ENCODE data around the gene MAP1LC3B2. TPM values are rescaled to one million over a fixed set of nuclear protein-coding genes. Genes with fewer than 3 reads are reported as not detected.

MAP1LC3B2 gene
- polyA plus RNA-seq, 1 of the 3 experiments (the other 2 are of a cell fraction): 0.76 TPM

DNA sequence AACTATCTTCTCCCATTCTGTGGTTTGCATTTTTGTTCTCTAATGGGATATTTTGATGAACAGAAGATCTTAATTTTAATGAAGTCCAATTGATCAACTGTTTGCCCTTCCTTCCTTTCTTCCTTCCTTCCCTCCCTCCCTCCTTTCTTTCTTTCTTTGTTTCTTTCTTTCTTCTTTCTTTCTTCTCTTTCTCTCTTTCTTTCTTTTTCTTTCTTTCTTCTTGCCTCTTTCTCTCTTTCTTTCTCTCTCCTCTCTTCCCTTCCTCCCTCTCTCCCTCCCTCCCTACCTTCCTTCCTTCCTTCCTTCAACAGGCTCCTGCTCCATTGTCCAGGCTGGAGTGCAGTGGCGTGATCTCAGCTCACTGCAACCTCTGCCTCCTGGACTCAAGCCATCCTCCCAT lies 18.9 kb downstream of the MAP1LC3B2 start:
- Histone ChIP-seq H3K36me3 (replicated peaks in 1 of 2; ENCODE audit: control insufficient read depth in 1 of 2, insufficient read depth in 2 of 2, low read length in 1 of 2) (no peaks in the 10 kb centered on the region), H3F3A (replicated peaks; ENCODE audit: insufficient read depth) (no peaks in the 10 kb centered on the region), H3K79me2 (ENCODE audit: insufficient read depth) (no peaks in the 10 kb centered on the region), H4K20me1 (ENCODE audit: insufficient read depth) (no peaks in the 10 kb centered on the region), H3K9me3 (no peaks in the 10 kb centered on the region), H2AFZ (ENCODE audit: low read depth) (no peak overlapping the region), H3K4me3 (ENCODE audit: low read depth in 2 of 2, low read length in 1 of 2) (no peak overlapping the region), H3K27me3 (ENCODE audit: insufficient read depth) (no peaks in the 10 kb centered on the region), H3K4me2 (no peak overlapping the region), H3K4me1 (ENCODE audit: control insufficient read depth in 1 of 2, insufficient read depth in 2 of 2, low read depth in 1 of 2, low read length in 1 of 2) (no peaks in the 10 kb centered on the region; a peak in 1 of 4 replicates), H3K27ac (ENCODE audit: low read depth in 2 of 2, low read length in 1 of 2) (no peak overlapping the region), H3K9ac (no peak overlapping the region), H3K9me2 (no peaks in the 10 kb centered on the region)
- POLR2A ChIA-PET: no interaction called here
- no peak for DNase-seq
- 100% methylated on average over 1 of the region's 1 CpG for WGBS (ENCODE audit: low lambda C conversion rate)
- CTCF ChIA-PET: interaction anchor here (1.6 kb wide), 1 partner anchor 22 kb away, joined by 4 read pairs; no protein-coding TSS in a partner anchor
- TF ChIP-seq FOXJ3 (CRISPR knock-in tag; IDR thresholded peaks at IDR 0.05): no peak
- TF ChIP-seq, protein P1, sequence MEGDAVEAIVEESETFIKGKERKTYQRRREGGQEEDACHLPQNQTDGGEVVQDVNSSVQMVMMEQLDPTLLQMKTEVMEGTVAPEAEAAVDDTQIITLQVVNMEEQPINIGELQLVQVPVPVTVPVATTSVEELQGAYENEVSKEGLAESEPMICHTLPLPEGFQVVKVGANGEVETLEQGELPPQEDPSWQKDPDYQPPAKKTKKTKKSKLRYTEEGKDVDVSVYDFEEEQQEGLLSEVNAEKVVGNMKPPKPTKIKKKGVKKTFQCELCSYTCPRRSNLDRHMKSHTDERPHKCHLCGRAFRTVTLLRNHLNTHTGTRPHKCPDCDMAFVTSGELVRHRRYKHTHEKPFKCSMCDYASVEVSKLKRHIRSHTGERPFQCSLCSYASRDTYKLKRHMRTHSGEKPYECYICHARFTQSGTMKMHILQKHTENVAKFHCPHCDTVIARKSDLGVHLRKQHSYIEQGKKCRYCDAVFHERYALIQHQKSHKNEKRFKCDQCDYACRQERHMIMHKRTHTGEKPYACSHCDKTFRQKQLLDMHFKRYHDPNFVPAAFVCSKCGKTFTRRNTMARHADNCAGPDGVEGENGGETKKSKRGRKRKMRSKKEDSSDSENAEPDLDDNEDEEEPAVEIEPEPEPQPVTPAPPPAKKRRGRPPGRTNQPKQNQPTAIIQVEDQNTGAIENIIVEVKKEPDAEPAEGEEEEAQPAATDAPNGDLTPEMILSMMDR (IDR thresholded peaks at IDR 0.05): no peak
- no peak for TF ChIP-seq EZH2phosphoT487 (IDR thresholded peaks at IDR 0.05; ENCODE audit: borderline replicate concordance, low read depth)
- no peak for TF ChIP-seq YY1 (IDR thresholded peaks at IDR 0.05; ENCODE audit: low read depth)
- TF ChIP-seq GABPA (IDR thresholded peaks at IDR 0.05; ENCODE audit: low read depth): no peak
- TF ChIP-seq, protein P2, sequence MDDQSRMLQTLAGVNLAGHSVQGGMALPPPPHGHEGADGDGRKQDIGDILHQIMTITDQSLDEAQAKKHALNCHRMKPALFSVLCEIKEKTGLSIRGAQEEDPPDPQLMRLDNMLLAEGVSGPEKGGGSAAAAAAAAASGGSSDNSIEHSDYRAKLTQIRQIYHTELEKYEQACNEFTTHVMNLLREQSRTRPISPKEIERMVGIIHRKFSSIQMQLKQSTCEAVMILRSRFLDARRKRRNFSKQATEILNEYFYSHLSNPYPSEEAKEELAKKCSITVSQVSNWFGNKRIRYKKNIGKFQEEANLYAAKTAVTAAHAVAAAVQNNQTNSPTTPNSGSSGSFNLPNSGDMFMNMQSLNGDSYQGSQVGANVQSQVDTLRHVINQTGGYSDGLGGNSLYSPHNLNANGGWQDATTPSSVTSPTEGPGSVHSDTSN (IDR thresholded peaks at IDR 0.05): no peak
- no peak for TF ChIP-seq EP300 (IDR thresholded peaks at IDR 0.05; ENCODE audit: borderline replicate concordance in 1 of 2, low read depth in 1 of 2, low read length in 1 of 2)
- TF ChIP-seq, protein P3, sequence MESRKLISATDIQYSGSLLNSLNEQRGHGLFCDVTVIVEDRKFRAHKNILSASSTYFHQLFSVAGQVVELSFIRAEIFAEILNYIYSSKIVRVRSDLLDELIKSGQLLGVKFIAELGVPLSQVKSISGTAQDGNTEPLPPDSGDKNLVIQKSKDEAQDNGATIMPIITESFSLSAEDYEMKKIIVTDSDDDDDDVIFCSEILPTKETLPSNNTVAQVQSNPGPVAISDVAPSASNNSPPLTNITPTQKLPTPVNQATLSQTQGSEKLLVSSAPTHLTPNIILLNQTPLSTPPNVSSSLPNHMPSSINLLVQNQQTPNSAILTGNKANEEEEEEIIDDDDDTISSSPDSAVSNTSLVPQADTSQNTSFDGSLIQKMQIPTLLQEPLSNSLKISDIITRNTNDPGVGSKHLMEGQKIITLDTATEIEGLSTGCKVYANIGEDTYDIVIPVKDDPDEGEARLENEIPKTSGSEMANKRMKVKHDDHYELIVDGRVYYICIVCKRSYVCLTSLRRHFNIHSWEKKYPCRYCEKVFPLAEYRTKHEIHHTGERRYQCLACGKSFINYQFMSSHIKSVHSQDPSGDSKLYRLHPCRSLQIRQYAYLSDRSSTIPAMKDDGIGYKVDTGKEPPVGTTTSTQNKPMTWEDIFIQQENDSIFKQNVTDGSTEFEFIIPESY (IDR thresholded peaks at IDR 0.05; ENCODE audit: borderline replicate concordance, low read depth): no peak
- no peak for TF ChIP-seq FOXM1 (IDR thresholded peaks at IDR 0.05; ENCODE audit: low read depth)
- no peak for TF ChIP-seq NFIC (IDR thresholded peaks at IDR 0.05; ENCODE audit: borderline replicate concordance)
- TF ChIP-seq CHD2 (IDR thresholded peaks at IDR 0.05; ENCODE audit: low read length, partially characterized antibody): no peak
- no peak for TF ChIP-seq GATA2 (CRISPR knock-in tag; IDR thresholded peaks at IDR 0.05)
- TF ChIP-seq SIN3A (IDR thresholded peaks at IDR 0.05; ENCODE audit: borderline replicate concordance, low read depth, low read length): no peak
- TF ChIP-seq NRF1 (IDR thresholded peaks at IDR 0.05; ENCODE audit: low read depth, low read length): no peak
- TF ChIP-seq SMC3 (IDR thresholded peaks at IDR 0.05; ENCODE audit: low read depth, low read length): no peak
- no peak for TF ChIP-seq MEF2A (IDR thresholded peaks at IDR 0.05; ENCODE audit: borderline replicate concordance, low read depth)
- no peak for TF ChIP-seq ELF1 (IDR thresholded peaks at IDR 0.05)
- TF ChIP-seq, protein P4, sequence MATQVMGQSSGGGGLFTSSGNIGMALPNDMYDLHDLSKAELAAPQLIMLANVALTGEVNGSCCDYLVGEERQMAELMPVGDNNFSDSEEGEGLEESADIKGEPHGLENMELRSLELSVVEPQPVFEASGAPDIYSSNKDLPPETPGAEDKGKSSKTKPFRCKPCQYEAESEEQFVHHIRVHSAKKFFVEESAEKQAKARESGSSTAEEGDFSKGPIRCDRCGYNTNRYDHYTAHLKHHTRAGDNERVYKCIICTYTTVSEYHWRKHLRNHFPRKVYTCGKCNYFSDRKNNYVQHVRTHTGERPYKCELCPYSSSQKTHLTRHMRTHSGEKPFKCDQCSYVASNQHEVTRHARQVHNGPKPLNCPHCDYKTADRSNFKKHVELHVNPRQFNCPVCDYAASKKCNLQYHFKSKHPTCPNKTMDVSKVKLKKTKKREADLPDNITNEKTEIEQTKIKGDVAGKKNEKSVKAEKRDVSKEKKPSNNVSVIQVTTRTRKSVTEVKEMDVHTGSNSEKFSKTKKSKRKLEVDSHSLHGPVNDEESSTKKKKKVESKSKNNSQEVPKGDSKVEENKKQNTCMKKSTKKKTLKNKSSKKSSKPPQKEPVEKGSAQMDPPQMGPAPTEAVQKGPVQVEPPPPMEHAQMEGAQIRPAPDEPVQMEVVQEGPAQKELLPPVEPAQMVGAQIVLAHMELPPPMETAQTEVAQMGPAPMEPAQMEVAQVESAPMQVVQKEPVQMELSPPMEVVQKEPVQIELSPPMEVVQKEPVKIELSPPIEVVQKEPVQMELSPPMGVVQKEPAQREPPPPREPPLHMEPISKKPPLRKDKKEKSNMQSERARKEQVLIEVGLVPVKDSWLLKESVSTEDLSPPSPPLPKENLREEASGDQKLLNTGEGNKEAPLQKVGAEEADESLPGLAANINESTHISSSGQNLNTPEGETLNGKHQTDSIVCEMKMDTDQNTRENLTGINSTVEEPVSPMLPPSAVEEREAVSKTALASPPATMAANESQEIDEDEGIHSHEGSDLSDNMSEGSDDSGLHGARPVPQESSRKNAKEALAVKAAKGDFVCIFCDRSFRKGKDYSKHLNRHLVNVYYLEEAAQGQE (IDR thresholded peaks at IDR 0.05; ENCODE audit: low read depth, low read length): no peak
- TF ChIP-seq, protein P5, sequence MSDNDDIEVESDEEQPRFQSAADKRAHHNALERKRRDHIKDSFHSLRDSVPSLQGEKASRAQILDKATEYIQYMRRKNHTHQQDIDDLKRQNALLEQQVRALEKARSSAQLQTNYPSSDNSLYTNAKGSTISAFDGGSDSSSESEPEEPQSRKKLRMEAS (IDR thresholded peaks at IDR 0.05; ENCODE audit: low read depth): no peak
- TF ChIP-seq RCOR1 (IDR thresholded peaks at IDR 0.05; ENCODE audit: low read length): no peak

Measured in SK-N-SH (cell line).